ENCODE data around the gene GALM.
"Not testable (repeated sequence)": the region's sequence is repeated elsewhere in the genome, so short reads cannot be mapped to it uniquely, and the experiment has no call there.

Gene GALM

DNA sequence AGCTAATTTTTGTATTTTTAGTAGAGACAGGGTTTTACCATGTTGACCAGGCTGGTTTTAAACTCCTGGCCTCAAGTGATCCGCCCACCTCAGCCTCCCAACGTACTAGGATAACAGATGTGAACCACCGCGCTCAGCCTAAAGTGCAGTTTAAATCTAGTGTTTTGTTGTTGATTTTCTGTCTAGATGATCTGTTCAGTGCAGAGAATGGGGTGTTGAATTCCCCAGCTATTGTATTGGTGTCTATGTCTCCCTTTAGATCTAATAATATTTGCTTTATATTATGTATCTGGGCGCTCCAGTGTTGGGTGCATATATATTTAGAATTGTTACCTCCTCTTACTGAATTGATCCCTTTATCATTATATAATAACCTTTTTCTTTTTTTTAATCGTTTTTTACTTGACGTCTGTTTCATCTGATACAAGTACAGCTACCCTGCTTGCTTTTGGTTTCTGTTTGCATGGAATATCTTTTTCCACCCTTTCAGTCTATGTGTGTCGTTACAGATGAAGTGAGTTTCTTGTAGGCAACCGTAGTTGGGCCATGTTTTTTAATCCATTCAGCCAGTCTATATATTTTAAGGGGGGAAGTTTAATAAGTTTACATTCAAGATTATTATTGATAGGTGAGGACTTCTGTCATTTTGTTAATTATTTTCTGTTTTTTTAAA lies 34.3 kb downstream of the GALM start:
- in situ Hi-C loops (cut with MboI; ENCODE audit: low sequenced_read_pairs, unreplicated experiment) = no loop called here
- no peak for DNase-seq (ENCODE audit: low spot score)
- TF ChIP-seq, protein P1, sequence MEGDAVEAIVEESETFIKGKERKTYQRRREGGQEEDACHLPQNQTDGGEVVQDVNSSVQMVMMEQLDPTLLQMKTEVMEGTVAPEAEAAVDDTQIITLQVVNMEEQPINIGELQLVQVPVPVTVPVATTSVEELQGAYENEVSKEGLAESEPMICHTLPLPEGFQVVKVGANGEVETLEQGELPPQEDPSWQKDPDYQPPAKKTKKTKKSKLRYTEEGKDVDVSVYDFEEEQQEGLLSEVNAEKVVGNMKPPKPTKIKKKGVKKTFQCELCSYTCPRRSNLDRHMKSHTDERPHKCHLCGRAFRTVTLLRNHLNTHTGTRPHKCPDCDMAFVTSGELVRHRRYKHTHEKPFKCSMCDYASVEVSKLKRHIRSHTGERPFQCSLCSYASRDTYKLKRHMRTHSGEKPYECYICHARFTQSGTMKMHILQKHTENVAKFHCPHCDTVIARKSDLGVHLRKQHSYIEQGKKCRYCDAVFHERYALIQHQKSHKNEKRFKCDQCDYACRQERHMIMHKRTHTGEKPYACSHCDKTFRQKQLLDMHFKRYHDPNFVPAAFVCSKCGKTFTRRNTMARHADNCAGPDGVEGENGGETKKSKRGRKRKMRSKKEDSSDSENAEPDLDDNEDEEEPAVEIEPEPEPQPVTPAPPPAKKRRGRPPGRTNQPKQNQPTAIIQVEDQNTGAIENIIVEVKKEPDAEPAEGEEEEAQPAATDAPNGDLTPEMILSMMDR (IDR thresholded peaks at IDR 0.05; ENCODE audit: borderline replicate concordance, control extremely low read depth, extremely low read depth, insufficient read depth, missing control alignments) = no peak

DNA sequence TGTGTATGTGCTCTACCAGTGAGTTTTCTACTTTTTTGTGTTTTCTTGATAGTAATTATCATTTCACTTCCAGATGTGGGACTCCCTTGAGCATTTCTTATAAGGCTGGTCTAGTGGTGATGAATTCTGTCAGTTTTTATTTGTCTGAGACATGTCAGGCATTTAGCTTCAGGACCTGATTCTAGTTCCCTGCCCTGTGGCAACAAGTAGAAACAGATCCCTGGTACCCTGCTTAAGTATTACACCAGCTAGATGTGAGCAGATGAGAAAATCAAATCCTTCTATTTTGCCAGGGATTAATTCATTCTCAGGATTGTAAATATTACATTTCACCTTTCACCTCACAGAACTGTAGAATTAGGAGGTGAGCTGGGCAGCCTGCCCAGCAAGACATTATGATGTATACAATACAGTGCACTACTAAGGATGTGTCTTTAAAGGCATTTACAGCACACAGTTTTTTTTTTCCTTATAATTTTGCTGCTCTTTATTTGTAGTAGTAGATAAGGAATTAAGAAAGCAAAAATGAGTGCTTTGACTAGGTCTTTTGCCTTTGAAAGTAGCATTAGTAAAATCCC lies 35.1 kb downstream of the GALM start:
- in situ Hi-C loops (cut with MboI; ENCODE audit: low sequenced_read_pairs, unreplicated experiment) = no loop called here
- TF ChIP-seq, protein P1 (IDR thresholded peaks at IDR 0.05; ENCODE audit: borderline replicate concordance, control extremely low read depth, extremely low read depth, insufficient read depth, missing control alignments) = no peak
- DNase-seq (ENCODE audit: low spot score) = no peak

DNA sequence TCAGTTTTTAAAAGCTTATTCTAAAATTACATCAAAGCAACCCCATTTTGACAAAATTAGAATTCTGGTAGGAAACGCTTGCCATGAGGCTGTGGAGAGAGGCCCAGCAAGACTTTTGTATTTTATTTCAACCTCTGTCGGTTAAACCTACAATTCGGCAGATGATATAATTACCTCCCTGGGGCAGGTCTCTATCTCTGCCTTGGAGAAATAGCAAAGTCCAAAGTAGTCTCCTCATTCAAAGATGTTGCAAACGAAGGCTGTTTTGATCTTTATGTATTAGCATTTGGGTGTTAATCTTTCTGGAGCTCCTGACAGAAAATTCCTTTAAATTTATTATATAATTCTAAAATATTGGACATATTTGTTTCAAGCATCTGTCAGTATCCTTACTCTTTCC lies 35.6 kb downstream of the GALM start:
- in situ Hi-C loops (cut with MboI; ENCODE audit: low sequenced_read_pairs, unreplicated experiment) = no loop called here
- TF ChIP-seq, protein P1 (IDR thresholded peaks at IDR 0.05; ENCODE audit: borderline replicate concordance, control extremely low read depth, extremely low read depth, insufficient read depth, missing control alignments) = no peak
- no peak for DNase-seq (ENCODE audit: low spot score)

DNA sequence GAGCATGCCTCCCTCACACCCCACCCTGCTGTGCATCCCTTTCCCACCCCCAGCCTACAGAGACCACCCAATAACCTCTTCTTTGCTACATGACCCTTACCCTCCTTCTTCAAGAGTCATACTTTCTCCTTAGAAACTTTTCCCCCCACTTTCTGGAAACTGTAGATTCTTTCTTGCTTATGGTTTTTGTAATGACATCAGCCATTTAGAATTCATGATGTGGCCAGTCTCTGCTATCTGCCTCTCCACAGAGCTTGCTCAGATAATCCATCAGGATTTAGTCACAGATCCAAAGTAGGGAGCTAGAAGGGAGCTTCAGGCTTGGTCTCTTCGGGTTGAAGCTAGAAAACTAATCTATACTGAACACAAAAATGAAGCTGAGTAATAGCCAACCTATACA lies 36.5 kb downstream of the GALM start:
- in situ Hi-C loops (cut with MboI; ENCODE audit: low sequenced_read_pairs, unreplicated experiment) = no loop called here
- DNase-seq (ENCODE audit: low spot score) = no peak
- TF ChIP-seq, protein P1 (IDR thresholded peaks at IDR 0.05; ENCODE audit: borderline replicate concordance, control extremely low read depth, extremely low read depth, insufficient read depth, missing control alignments) = no peak

DNA sequence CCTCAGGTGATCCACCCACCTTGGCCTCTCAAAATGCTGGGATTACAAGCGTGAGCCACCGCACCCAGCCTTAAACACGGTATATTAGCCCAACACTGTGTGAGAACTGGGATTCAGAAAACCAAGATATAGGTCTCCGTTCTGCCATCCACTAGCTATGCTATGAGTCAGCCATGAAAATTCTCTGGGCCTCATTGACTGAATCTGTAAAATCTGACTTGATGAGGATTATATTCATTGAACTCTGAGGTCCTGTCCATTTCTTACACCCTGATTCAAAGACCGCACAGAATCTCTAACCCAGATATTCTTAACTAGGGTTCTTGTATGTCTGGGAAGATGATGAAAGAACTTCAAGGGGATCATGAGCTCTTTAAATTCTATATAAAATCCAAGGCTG lies 37.4 kb downstream of the GALM start:
- DNase-seq (ENCODE audit: low spot score); in situ Hi-C loops (cut with MboI; ENCODE audit: low sequenced_read_pairs, unreplicated experiment): not testable (repeated sequence)

DNA sequence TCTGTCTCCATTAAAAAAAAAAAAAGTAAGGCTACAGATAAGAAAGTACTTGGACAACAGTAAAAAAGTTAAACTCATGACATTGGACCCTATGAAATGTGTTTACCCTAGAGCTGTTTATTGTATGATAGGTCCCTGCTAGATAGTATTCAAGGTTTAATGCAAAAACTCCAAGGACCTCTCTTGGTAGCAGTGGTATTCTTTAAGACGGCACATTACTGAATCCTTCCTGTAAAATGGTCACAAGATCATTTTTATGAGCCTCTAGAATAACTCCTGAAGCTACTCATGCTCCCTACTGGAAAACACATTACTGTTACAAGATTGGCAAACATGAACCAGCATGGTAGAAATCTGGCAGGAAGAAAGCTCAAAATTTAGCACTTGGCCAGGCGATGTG lies 38.8 kb downstream of the GALM start:
- DNase-seq (ENCODE audit: low spot score) = no peak
- in situ Hi-C loops (cut with MboI; ENCODE audit: low sequenced_read_pairs, unreplicated experiment) = no loop called here

DNA sequence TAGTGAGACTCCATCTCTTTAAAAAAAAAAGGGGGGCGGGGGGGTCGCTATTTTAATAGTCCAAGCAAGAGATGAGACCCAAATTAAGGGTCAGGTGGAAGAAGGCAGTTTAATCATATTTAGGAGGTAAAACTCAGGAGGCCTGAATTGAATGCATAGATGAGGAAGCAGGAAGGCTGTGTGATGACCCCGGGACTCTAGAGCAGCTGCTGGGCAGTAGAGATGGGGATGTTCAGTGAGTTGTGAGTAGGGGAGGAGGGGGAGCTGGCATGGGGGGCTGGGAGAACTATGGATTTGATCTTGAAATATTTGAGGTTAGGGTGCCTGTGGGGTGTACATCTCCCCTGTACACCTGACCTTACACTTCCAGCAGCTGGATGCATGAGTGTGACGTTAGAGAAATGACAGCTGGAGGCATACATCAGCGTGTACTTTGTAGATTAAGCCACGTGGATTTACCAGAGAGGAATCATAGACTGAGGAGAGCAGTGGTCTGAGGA lies 41.0 kb downstream of the GALM start:
- DNase-seq (ENCODE audit: low spot score) = no peak
- TF ChIP-seq, protein P1 (IDR thresholded peaks at IDR 0.05; ENCODE audit: borderline replicate concordance, control extremely low read depth, extremely low read depth, insufficient read depth, missing control alignments) = no peak
- in situ Hi-C loops (cut with MboI; ENCODE audit: low sequenced_read_pairs, unreplicated experiment) = no loop called here

More for the DNA sequence above, 38.8 kb downstream of the GALM start:
- TF ChIP-seq, protein P1 (IDR thresholded peaks at IDR 0.05; ENCODE audit: borderline replicate concordance, control extremely low read depth, extremely low read depth, insufficient read depth, missing control alignments) = no peak

DNA sequence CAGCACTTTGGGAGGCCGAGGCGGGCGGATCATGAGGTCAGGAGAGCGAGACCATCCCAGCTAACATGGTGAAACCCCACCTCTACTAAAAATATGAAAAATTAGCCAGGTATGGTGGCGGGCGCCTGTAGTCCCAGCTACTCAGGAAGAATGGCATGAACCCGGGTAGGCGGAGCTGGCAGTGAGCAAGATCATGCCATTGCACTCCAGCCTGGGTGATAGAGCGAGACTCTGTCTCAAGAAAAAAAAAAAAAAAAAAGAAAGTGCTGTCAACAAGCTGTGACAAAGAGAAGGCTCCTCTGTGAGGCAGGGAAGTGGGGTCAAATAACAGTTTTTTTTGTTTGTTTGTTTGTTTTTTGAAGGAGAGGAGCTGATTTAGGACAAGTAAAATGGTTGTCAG lies 42.6 kb downstream of the GALM start:
- DNase-seq (ENCODE audit: low spot score); in situ Hi-C loops (cut with MboI; ENCODE audit: low sequenced_read_pairs, unreplicated experiment): not testable (repeated sequence)
